Testis (tissue), 3 donors: ENCODE results near the gene TSSK2. TPM values are rescaled to one million over a fixed set of nuclear protein-coding genes. Genes with fewer than 3 reads are reported as not detected.

Source experiments
- DNase-seq: peaks from one replicate; pipeline ENCODE4 v3.0.0-alpha.2; 2019
- H3K27ac ChIP-seq, 2 donors: fragments of 200-600 bp; sonication (generic); one replicate each; pipeline ENCODE4 v1.5.1; 2019
- H3K27me3 ChIP-seq: fragments of 200-600 bp; sonication (generic); one replicate; pipeline ENCODE4 v1.5.1; 2019
- H3K36me3 ChIP-seq: fragments of 200-600 bp; sonication (generic); one replicate; pipeline ENCODE4 v1.5.1; 2017; ENCODE audit warnings: low read depth; ENCODE audit errors: missing control alignments
- H3K4me1 ChIP-seq: fragments of 200-600 bp; sonication (generic); one replicate; pipeline ENCODE4 v1.5.1; 2019
- H3K4me3 ChIP-seq, 2 donors: fragments of 200-600 bp; sonication (generic); one replicate each; pipeline ENCODE4 v1.5.1; 2017 to 2019
- H3K9me3 ChIP-seq: fragments of 200-600 bp; sonication (generic); one replicate; pipeline ENCODE4 v1.5.1; 2017
- POLR2A ChIP-seq: fragments of 450-650 bp; IDR thresholded peaks from one replicate; pipeline ENCODE4 v1.6.1; 2017; ENCODE audit warnings: antibody characterized with exemption, mild to moderate bottlenecking, moderate library complexity
- whole genome bisulfite sequencing, 2 donors: methylation state at CpG; one replicate each; pipeline ENCODE4 v1.1.5; 2018; 5-methylcytosine and 5-hydroxymethylcytosine counted together
- intact Hi-C: fragments of 100-400 bp; cut with DNase I; formaldehyde crosslinking; loops from one replicate; pipeline ENCODE4 v1.15.1; 2023; ENCODE audit warnings: low total_unique reads
- polyA plus RNA-seq: library from polyadenylated mRNA; stranded (reverse); fragments of 350-450 nt; fragmentation: Illumina TruSeq; extraction: RNeasy Lipid Tissue Mini Kit (QIAGEN cat#74804); gene quantifications from one replicate; pipeline ENCODE4 v1.2.3, GENCODE V29; 2014; ENCODE audit warnings: low read depth, low replicate concordance; ENCODE audit not compliant: insufficient read depth
- total RNA-seq, 2 donors: library from RNA; depleted of rRNA; stranded (reverse); fragments of >200 nt; gene quantifications; one replicate each; pipeline ENCODE4 v1.2.3, GENCODE V29; 2016
- TF ChIP-seq, protein P1 (sequence below), 3 experiments: fragments of 450-650 bp in 2 of 3; fragments of 200-600 bp in 1 of 3; sonication (generic) in 1 of 3; IDR thresholded peaks; one replicate each; pipeline ENCODE4 v1.5.1; 2016 to 2019; ENCODE audit warnings: antibody characterized with exemption in 3 of 3, mild to moderate bottlenecking in 2 of 3, moderate library complexity in 1 of 3

TSSK2 gene
- total and polyA plus RNA-seq, 3 donors from 2014 or later: 66.0 to 205 (median 188) TPM

GRCh38 chr22:19085233-19085718, 45.8 kb upstream of the TSSK2 start:
- DNase-seq: no peak
- 21 to 38% methylated on average over 1 of the region's 1 CpG for WGBS, 2 donors
- H3K9me3 ChIP-seq: no peaks in the 10 kb centered on the region

GRCh38 chr22:19086417-19086816, 44.7 kb upstream of the TSSK2 start:
- H3K4me1 ChIP-seq: peaks cover 3% of the 10 kb centered on the region
- no peaks in the 10 kb centered on the region for H3K27me3 ChIP-seq
- no peak overlapping the region for H3K4me3 ChIP-seq
- WGBS, 2 donors: 96% methylated on average over 6 of the region's 6 CpGs
- intact Hi-C loops: no loop called here
- TF ChIP-seq, protein P1, sequence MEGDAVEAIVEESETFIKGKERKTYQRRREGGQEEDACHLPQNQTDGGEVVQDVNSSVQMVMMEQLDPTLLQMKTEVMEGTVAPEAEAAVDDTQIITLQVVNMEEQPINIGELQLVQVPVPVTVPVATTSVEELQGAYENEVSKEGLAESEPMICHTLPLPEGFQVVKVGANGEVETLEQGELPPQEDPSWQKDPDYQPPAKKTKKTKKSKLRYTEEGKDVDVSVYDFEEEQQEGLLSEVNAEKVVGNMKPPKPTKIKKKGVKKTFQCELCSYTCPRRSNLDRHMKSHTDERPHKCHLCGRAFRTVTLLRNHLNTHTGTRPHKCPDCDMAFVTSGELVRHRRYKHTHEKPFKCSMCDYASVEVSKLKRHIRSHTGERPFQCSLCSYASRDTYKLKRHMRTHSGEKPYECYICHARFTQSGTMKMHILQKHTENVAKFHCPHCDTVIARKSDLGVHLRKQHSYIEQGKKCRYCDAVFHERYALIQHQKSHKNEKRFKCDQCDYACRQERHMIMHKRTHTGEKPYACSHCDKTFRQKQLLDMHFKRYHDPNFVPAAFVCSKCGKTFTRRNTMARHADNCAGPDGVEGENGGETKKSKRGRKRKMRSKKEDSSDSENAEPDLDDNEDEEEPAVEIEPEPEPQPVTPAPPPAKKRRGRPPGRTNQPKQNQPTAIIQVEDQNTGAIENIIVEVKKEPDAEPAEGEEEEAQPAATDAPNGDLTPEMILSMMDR (IDR thresholded peaks at IDR 0.05): no peak
- TF ChIP-seq POLR2A: no peak
- no peak for DNase-seq
- H3K27ac ChIP-seq: no peak overlapping the region
- H3K36me3 ChIP-seq: no peaks in the 10 kb centered on the region
- H3K9me3 ChIP-seq: no peaks in the 10 kb centered on the region

More at GRCh38 chr22:19085233-19085718, 45.8 kb upstream of the TSSK2 start:
- no peak overlapping the region for H3K27ac ChIP-seq
- no peak for TF ChIP-seq POLR2A
- TF ChIP-seq, protein P1 (IDR thresholded peaks at IDR 0.05): no peak
- no peak overlapping the region for H3K4me3 ChIP-seq
- no peaks in the 10 kb centered on the region for H3K27me3 ChIP-seq
- no peaks in the 10 kb centered on the region for H3K36me3 ChIP-seq
- intact Hi-C loops: no loop called here
- H3K4me1 ChIP-seq: peaks cover 3% of the 10 kb centered on the region

DNA sequence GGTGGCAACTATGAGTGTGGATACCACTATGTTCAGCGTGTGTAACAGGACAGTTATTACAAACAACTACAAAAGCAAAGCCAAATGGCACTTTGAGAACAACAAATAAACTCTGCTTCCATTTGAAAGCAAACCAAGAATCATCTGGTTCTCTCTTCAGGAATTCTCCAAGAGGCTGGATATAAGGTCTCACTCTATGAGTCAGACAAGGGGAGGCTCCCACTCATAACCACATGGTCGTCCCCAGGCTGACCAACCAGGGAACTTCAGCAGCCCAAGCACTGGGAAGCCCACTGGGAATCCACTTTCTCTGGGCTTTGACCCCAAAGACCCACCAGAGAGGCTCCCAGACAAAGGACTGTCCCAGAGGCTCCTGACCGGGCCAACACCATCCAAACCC, 44.2 kb upstream of the TSSK2 start:
- WGBS, 2 donors: 82 to 83% methylated on average over 3 of the region's 3 CpGs
- H3K36me3 ChIP-seq: no peaks in the 10 kb centered on the region
- no peak overlapping the region for H3K27ac ChIP-seq
- H3K4me3 ChIP-seq: no peak overlapping the region
- intact Hi-C loops: no loop called here
- no peak for DNase-seq
- TF ChIP-seq, protein P1 (IDR thresholded peaks at IDR 0.05): no peak
- TF ChIP-seq POLR2A: no peak
- no peaks in the 10 kb centered on the region for H3K27me3 ChIP-seq
- H3K9me3 ChIP-seq: no peaks in the 10 kb centered on the region
- peaks cover 3% of the 10 kb centered on the region for H3K4me1 ChIP-seq

GRCh38 chr22:19088866-19089595, 42.1 kb upstream of the TSSK2 start:
- intact Hi-C loops: no loop called here
- no peaks in the 10 kb centered on the region for H3K9me3 ChIP-seq
- WGBS, 2 donors: 95 to 97% methylated on average over 14 of the region's 14 CpGs
- H3K27ac ChIP-seq: no peak overlapping the region
- no peaks in the 10 kb centered on the region for H3K36me3 ChIP-seq
- no peak for TF ChIP-seq POLR2A
- TF ChIP-seq, protein P1 (IDR thresholded peaks at IDR 0.05): no peak
- peaks cover 3% of the 10 kb centered on the region for H3K4me1 ChIP-seq
- DNase-seq: no peak
- no peak overlapping the region for H3K4me3 ChIP-seq
- H3K27me3 ChIP-seq: no peaks in the 10 kb centered on the region

- Histone ChIP-seq H3K27ac (no peak overlapping the region), H3K9me3 (no peaks in the 10 kb centered on the region), H3K4me3 (no peak overlapping the region), H3K36me3 (no peaks in the 10 kb centered on the region), H3K4me1 (peaks cover 3% of the 10 kb centered on the region), H3K27me3 (no peaks in the 10 kb centered on the region)
- no peak for DNase-seq
- 88 to 95% methylated on average over 2 of the region's 2 CpGs for WGBS, 2 donors
- intact Hi-C loops: no loop called here
- no peak for TF ChIP-seq POLR2A
- TF ChIP-seq, protein P1 (IDR thresholded peaks at IDR 0.05): no peak
Observed at GRCh38 chr22:19090183-19090582, 40.9 kb upstream of the TSSK2 start.
